Vagina (tissue), 2 donors: Measurements from ENCODE around the gene EPO.

ENCODE experiments used
- CTCF ChIP-seq, 3 experiments: fragments of 450-650 bp in 2 of 3; fragments of 200-600 bp in 1 of 3; sonication (generic) in 1 of 3; IDR thresholded peaks; one replicate each; pipeline ENCODE4 v1.5.1; 2017 to 2019; ENCODE audit warnings: antibody characterized with exemption in 3 of 3, mild to moderate bottlenecking in 2 of 3, moderate library complexity in 2 of 3
- POLR2A ChIP-seq, 2 donors: fragments of 450-650 bp; IDR thresholded peaks; one replicate each; pipeline ENCODE4 v1.6.1; 2017; ENCODE audit warnings: antibody characterized with exemption in 2 of 2, mild to moderate bottlenecking in 2 of 2, moderate library complexity in 2 of 2
- POLR2AphosphoS5 ChIP-seq, 2 donors: sonication (generic); formaldehyde crosslinking; IDR thresholded peaks; one replicate each; pipeline ENCODE4 v1.9.0; 2017; ENCODE audit warnings: antibody characterized with exemption in 2 of 2, mild to moderate bottlenecking in 2 of 2, low read depth in 1 of 2; ENCODE audit not compliant: insufficient read depth in 1 of 2

- TF ChIP-seq CTCF (IDR thresholded peaks at IDR 0.05) (no peak), POLR2AphosphoS5 (IDR thresholded peaks at IDR 0.05; ENCODE audit: insufficient read depth in 1 of 2, low read depth in 1 of 2) (no peak), POLR2A (IDR thresholded peaks at IDR 0.05) (no peak)
Measured at GRCh38 chr7:100682991-100683658, 37.1 kb upstream of the EPO start.
